ENCODE data around the gene NOC3L.
"Not testable (repeated sequence)": the region's sequence is repeated elsewhere in the genome, so short reads cannot be mapped to it uniquely, and the experiment has no call there.

Gene NOC3L, protein sequence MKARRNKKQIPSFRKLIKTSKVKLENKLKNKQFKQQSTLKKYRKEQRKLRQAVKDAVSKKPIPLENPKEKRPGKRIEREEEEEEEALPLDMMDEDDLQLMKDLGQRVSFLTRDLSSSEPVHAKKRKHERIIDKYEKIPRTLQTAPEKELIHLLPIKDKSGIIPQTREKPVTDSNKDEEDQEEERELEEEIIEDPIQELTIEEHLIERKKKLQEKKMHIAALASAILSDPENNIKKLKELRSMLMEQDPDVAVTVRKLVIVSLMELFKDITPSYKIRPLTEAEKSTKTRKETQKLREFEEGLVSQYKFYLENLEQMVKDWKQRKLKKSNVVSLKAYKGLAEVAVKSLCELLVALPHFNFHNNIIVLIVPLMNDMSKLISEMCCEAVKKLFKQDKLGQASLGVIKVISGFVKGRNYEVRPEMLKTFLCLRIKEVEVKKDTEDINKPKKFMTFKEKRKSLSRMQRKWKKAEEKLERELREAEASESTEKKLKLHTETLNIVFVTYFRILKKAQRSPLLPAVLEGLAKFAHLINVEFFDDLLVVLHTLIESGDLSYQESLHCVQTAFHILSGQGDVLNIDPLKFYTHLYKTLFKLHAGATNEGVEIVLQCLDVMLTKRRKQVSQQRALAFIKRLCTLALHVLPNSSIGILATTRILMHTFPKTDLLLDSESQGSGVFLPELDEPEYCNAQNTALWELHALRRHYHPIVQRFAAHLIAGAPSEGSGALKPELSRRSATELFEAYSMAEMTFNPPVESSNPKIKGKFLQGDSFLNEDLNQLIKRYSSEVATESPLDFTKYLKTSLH

DNA sequence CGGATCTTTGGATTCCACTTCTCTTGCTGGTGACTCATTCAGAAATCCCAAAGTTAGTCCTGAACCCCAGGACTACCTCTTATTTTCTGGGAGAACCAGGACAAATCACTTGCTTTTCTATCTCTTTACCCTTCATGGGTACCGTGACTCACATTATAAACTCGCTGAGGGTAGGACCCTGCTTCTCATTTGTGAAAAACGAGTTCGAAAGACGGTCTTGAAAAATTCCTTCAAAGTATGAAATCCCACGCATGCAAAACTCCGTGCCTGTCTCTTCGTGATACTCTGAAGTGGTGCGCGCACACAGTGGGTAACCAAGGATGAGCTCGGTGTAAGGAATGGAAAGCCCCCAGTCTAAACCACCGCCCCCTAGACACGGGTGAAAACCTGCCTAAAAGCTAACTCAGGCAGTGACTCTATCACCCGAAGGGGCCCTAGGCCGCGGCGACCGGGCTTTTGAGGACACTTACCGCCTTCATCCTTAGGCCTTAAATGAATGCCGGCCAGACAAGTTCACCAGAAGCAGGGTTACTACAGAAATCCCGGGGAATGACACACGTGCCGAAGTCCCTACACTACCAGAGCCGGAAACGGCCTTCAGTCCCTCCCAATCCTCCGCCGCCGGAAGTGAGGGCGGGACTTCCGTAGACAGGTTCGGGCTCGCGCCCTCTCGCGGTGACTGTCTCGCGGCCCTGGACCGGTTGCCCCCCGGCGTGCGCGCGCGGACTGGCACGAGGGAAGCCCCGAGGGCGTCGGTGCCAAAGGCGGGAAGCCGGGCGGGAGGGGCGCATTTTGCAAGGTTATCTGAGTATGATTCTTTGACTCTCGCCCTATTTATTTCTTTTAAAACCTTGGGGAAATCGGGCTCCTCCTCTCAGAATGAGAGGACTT, at the start of gene NOC3L:
TSS of gene NOC3L (minus strand) at position 580 of the 891 bp plus-strand sequence. CDS start at position 479, 101 bp downstream.
- DNase-seq (ENCODE audit: low read depth, low spot score), result peak; percentile 78

DNA sequence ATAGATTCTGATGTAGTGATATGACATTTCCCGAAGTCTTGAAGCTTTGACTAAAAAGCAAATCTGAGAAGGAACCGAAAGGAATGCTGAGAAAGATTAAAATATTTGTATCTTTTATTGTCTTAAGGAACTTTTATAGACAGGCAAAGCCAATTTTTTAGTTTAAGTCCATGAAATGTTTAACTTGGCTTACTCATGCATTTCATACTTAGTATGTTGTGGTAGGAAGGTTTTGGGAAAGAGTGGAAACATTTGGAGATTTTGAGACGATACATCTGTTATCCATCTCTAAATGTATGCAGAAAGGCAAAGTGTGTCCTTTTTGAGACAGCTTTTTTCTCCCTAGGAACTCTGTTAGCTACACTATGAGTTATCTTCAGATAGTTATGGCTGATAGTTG, 49.7 kb upstream of the NOC3L start:
- no peak for DNase-seq (ENCODE audit: low read depth, low spot score)

DNA sequence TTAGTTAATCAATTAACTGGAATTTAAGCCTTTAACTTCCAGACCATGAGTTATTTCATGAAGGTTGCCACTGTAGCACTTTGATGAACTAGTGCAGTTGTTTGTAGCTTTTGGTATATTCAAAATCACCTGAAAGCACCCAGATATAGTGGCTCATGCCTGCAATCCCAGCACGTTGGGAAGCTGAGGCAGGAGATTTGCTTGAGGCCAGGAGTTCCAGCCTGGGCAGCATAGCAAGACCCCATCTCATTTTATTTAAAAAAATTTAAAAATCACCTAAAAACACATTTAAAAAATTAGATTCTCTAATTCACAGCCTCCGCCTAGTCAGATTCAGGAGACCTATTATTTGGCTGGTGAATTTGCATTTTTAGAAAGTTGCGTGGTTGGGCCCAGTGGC, 48.6 kb upstream of the NOC3L start:
- DNase-seq (ENCODE audit: low read depth, low spot score), result no peak

DNA sequence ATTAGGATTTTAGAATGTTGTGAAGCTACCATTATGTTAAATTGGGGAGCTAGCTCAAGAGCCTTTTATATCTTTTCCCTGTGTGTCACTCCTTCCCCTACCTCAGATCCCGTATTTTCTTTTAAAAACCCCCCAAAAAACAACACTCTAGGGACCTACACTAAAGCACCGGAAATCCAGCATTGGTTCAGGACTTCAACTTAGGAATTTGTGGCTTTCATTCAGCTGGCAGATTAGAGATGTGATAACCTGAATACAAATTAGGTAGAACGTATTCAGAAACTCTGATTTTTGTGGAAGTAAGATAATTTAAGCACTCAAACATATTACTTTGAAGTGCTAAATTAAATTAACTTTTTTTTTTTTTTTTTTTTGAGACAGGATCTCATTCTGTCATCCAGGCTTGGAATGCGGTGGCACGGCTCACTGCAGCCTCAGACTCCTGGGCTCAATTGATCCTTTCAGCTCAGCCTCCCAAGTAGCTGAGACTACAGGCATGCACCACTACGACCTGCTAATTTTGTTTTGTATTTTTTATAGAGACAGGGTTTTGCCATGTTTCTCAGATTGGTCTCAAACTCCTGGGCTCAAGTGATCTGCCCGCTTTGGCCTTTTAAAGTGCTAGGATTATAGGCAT, 46.4 kb upstream of the NOC3L start:
- DNase-seq (ENCODE audit: low read depth, low spot score), result no peak

DNA sequence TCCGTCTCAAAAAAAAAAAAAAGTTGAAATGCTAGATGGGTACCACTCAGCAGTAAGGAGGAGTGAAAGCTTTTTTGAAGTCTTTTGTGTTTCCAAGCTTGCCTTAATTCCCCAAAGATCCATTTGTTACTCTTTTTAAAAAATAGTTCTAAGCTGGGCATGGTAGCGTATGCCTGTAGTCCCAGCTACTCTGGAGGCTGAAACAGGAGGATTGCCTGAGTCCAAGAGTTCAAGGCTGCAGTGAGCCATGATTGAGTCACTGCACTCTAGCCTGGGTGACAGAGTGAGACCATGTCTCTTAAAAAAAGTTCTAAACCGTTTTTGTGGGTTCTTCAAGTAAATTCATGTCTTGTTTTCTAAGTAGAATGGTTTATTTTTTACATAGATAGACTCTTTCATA, 44.9 kb upstream of the NOC3L start:
- DNase-seq (ENCODE audit: low read depth, low spot score), result no peak

DNA sequence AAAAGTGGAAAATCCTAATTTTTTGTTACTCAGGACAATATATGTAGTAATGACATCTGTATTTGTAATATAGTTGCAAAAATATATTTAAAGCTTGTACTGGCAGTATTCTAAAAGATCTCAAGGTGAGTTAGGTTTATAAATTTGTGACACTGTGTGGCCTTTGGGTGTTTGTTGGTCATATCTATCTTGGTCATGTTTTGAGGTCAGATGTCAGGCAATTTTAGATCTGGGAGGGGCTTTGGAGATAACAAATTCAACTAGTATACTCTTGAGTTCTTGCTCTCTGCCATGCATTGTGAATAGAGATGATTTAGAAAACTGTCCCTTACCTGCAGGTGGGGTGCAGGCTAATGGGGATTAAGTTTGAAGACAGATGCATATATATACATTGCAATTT, 42.7 kb upstream of the NOC3L start:
- no peak for DNase-seq (ENCODE audit: low read depth, low spot score)

DNA sequence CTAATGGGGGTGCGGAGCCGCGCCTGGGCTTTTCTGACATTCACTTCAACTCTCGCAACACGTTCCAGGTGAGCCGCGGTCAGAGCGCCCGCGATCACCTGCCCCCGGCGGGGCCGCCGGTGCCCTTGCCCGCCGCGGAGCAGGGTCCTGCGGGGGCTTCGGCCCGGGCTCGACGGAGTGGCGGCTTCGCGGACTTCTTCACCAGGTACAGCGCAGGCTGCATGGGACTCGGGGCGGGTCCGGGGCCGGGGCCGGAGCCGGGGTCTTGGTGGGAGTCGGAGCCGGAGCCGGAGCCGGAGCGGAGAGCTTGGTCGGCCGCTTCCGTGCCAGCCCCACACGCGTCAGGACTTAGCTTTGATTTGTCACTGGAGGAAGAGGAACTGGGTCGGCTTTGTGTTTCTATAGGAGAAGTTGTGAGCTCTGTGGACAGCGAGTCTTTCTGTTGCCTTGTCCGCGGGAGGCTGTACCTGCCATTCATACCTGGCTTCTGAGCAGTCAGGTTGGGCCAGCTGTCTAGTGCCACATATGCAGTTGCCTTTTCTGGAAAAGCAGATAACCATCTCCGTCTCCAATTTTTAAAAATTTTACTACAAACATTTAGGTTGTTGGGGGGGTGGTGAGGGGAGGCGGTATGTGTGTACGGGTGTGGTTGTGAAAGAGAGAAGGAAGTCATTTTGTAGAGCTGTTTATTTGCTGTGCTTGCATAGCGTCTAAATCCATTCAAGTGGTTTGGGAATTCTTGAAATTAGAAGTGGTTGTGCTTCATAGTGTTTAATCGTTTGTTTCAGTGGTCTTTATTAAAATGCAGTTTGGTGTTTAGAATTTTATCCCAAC, 40.9 kb upstream of the NOC3L start:
- DNase-seq (ENCODE audit: low read depth, low spot score), result no peak

DNA sequence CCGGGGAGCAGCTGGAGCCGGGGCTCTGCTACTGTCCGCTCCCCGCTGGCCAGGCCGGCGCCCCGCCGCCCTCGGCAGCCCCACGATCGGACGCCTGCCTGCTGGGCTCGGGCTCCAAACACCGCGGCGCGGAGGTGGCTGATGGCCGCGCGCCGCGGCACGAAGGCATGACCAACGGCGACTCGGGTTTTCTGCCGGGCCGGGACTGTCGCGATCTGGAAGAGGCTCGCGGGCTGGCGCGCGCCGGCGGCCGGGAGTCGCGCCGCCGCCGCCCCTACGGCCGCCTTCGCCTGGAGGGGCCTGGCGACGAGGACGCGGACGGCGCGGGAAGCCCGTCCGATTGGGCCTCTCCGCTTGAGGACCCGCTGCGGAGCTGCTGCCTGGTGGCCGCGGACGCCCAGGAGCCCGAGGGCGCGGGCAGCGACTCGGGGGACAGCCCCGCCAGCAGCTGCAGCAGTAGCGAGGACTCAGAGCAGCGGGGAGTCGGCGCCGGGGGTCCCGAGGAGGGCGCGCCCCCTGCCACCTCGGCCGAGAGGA, 40.2 kb upstream of the NOC3L start:
- DNase-seq (ENCODE audit: low read depth, low spot score), result no peak

DNA sequence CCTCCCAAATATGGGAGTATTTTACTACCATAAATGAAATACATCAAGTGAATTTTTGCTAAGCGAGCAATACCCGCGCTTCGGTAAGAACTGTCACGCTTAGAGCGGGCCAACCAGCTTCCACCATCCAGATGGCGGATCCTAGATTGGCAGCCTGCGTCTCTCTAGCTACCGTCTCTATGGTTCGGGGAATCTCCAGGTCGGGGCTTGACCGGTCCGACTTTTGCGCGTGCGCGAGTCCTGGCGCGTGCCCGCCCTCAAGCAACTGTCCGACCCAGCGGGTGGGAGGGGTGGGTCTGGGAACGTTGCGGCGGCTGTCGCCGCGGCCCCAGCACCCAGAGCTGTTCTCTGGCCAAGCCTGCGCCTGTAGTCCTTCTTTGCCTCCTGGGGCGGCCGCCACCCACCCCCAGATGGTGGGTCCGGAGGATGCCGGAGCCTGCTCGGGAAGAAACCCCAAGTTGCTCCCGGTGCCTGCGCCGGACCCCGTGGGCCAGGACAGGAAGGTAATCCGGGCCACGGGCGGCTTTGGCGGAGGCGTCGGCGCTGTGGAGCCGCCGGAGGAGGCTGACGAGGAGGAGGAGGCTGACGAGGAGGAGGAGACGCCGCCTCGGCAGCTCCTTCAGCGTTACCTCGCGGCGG, 39.6 kb upstream of the NOC3L start, which contains the start of gene TBC1D12:
TSS of gene TBC1D12 (plus strand) at position 338 of the 639 bp plus-strand sequence. CDS start at position 411, 73 bp downstream.
- DNase-seq (ENCODE audit: low read depth, low spot score), result peak; percentile 88

DNA sequence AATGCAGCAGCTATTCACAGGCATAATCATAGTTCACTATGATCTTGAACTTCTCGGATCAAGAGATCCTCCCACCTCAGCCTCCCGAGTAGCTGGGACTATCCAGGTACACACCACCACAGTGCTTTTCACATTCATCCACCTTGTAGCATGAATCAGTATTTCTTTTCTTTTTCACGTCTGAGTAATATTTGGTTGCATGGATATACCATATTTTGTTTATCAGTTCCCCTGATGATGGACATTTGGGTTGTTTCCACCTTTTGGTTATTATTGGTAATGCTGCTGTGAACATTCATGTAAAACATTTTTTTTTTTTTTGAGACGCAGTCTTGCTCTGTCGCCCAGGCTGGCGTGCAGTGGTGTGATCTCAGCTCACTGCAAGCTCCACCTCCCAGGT, 36.0 kb upstream of the NOC3L start:
- no peak for DNase-seq (ENCODE audit: low read depth, low spot score)

DNA sequence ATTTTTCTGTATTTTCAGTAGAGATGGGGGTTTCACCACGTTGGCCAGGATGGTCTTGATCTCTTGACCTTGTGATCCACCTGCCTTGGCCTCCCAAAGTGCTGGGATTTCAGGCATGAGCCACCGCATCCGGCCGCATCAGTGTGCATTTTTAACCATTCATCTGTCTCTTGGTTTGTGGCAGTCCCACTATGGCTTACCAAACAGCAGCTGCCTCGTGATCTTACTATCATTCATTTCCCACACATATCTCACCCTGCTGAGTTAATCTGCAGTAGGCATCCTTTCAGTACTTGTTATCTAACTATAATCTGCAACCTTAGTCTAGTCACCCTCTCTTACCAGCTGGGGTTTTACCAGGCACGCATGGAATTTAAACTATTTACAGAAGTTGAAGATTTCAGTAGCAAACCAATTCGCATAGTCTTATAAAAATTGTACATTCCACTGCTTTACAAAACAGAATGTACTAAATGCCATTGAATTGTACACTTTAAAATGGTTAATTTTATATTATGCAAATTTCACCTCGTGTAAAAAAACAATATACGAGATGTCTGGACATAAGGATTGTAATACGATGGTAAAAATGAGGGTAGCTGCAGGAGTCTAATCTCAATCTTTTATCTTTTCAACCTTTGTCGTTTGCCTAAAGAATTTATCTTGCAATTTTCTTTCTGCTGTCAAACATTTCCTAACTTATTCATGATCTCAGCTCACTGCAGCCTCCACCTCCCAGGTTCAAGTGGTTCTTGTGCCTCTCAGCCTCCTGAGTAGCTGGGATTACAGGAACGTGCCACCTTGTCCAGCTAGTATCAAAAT, 35.0 kb upstream of the NOC3L start:
- no peak for DNase-seq (ENCODE audit: low read depth, low spot score)

DNA sequence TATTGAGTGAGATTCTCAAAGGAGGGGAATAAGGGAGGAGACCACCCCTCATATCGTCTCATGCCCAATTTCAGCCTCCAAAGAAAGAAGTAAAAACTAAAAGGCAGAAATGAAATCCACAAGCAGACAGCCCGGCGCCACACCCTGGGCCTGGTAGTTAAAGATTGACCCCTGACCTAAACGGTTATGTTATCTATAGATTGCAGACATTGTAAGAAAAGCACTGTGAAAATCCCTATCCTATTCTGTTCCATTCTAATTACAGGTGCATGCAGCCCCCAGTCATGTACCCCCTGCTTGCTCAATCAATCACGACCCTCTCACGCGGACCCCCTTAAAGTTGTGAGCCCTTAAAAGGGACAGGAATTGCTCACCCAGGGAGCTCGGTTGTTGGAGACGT, 29.4 kb upstream of the NOC3L start:
- DNase-seq (ENCODE audit: low read depth, low spot score), result not testable (repeated sequence)

DNA sequence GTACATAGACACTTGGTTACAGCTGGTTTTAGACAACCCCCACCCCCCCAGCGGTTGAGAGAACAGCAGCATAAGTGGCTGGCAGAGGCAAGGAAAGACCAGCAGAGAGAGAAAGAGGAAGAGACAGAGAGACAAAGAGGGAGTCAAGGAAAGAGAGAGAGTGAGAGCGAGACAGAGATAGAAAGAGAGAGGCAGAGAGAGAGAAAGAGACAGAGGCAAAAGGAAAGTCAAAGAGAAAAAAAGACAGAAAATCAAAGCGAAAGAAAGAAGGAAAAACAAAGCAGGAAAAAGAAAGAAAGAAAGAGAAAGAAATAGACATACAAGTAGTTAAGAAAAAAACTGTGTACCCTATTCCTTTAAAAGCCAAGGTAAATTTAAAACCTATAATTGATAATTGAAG, 23.0 kb upstream of the NOC3L start:
- DNase-seq (ENCODE audit: low read depth, low spot score), result not testable (repeated sequence)

DNA sequence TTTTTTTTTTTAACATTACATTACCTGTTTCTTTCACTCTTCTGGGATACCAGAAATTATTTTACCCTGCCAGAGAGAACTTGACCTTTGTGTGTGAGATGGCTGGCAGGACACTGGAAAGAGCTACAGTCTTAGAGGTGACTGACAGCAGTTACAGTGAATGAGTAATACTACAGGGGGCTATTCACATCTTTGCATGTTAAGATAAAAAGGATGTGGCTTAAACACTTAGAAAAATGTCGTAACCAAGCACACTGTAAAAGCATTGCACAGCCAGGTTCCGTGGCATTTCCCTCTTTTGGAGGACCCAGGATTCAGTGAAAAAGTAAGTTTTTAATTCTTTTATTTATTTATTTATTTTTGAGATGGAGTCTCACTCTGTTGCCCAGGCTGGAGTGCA, 20.8 kb upstream of the NOC3L start:
- no peak for DNase-seq (ENCODE audit: low read depth, low spot score)

DNA sequence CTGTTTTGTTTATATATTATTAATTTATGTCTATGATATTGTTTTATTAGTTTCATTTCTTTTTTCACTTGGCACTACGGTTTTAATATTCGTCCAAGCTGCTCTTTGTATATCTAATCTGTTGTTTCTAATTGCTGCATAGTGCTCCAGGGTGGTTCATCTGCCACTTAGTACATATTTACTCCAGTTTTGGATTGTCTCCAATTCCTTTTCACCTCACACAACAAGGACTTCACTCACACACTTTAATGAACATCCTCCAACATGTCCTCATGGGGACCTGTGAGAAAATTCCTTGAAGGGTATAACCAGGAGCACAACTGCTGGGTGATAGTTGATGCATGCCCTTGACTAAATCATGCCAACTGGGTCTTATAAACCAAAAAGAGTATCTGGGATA, 14.1 kb upstream of the NOC3L start:
- no peak for DNase-seq (ENCODE audit: low read depth, low spot score)

DNA sequence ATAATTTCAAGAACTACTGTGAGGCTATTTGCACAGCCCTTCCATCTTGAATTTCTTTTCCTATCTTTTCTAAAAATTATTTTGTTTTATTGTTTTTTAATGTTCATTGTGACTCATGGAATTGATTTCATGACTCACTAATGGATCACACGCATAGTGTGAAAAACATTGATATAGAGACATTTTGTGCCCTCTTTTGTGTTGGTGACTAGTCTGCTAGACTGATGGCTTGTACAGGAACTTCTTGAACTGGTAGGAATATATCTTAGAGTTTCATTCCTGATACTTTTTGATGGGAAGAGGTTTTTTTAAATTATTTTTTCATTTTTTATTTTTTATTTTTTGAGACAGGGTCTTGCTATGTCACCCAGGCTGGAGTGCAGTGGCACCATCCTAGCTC, 12.6 kb upstream of the NOC3L start:
- DNase-seq (ENCODE audit: low read depth, low spot score), result no peak

DNA sequence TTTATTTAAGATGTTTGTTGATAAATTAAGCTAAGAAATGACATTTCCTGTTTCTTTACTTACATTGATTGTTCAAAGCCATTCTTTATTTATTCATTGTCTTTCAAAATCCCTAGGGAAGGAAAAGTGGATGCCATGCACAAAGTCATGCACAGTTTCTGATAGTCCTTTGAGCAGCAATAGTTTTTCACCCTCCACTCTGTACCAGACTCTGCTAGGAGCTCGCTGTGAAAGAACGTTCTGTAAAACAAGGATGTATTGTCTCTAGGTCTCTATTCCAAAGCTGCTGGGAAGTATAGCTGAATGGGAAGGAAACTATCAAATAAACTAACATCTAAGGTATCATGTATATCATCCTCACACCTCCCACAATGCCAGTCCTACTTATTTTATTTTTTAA, 7.8 kb upstream of the NOC3L start:
- no peak for DNase-seq (ENCODE audit: low read depth, low spot score)

DNA sequence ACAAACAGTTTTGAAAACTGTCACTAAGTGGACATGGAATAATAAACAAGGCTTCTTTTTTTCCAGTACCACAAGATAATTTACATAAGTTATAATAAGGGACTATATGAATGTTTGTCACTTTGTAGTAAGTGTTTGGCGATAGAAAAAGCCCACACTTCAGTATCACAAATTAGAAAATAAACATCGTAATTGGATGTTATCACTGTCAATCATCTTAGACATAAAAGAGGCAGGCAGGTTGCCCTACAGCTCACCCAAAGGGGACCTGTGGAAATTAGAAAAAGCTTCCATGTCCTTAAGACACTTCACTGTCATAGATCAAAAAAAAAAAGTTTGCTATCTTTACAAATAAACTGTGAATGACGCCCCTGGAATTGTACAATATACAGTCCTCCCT, 3.6 kb upstream of the NOC3L start:
- DNase-seq (ENCODE audit: low read depth, low spot score), result no peak

DNA sequence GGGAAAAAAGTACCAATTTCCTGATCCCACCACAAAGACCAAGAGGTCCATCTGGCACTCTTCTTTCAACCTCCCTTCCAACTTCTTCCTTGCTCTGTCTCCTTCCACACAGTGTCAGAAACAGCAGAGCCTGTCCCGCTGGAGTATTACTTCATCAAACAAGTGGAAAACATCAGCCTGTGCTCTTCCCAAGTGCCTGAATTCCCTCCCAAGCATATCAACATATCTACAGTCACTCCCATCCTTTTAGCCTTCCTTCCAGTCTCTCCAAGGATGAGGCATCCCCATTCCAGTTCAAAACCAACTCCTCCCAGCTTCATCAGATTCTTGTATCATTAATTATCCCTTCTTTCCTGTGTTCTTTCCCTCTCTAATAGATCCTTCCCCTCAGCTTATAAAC, 1.7 kb upstream of the NOC3L start:
- DNase-seq (ENCODE audit: low read depth, low spot score), result no peak

All from iPS DF 19.7 (cell line).